GM21526 (cell line): ENCODE measurements around the gene TMEFF2.

Experiments used
- ATAC-seq: cut with Tn5 transposase; IDR thresholded peaks from one replicate; pipeline ENCODE4 v1.9.1; 2021; ENCODE audit warnings: moderate library complexity; ENCODE audit not compliant: unreplicated experiment, low FRiP score

The TMEFF2 gene

GRCh38 chr2:191913796-191914195 lies 280.9 kb downstream of the TMEFF2 start:
- no peak for ATAC-seq

DNA sequence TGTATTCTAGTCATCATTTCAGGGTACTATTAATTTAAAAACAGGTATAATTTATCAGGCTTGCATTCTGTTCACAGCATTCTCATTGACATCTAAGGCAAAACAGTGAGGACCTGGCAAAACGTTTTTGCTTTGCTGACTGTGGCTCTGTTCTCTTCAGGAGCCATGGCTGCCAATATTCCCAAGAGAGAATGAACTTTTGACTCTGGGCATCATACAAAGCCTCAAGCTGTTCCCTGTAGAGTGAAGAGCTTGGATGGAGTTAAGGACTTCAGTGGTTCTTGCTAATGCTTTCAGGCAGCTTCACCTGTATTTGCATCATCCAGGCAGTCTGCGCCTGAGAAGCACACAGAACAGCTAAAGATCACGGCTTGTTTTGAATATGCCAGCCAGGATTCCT lies 282.0 kb downstream of the TMEFF2 start:
- no peak for ATAC-seq

GRCh38 chr2:191910518-191910917 lies 284.2 kb downstream of the TMEFF2 start:
- no peak for ATAC-seq

DNA sequence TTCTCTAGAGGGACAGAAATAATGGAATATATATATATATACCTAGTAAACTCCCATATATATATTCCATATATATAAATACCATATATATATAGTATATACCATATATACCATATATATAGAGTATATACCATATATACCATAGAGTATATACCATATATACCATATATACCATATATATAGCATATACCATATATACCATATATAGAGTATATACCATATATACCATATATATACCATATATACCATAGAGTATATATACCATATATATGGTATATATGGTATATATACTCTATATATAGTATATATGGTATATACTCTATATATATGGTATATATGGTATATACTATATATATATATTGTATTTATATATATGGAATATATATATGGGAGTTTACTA lies 285.9 kb downstream of the TMEFF2 start:
- no peak for ATAC-seq

GRCh38 chr2:191907545-191907944 lies 287.2 kb downstream of the TMEFF2 start:
- ATAC-seq: no peak

GRCh38 chr2:191907091-191907490 lies 287.6 kb downstream of the TMEFF2 start:
- no peak for ATAC-seq

- no peak for ATAC-seq
Observed at GRCh38 chr2:191905336-191905735, 289.4 kb downstream of the TMEFF2 start.

- ATAC-seq: no peak
Observed at GRCh38 chr2:191901031-191901430, 293.7 kb downstream of the TMEFF2 start.

GRCh38 chr2:191899410-191899809 lies 295.3 kb downstream of the TMEFF2 start:
- ATAC-seq: no peak
